Measurements from ENCODE around the gene UBE3D.

The UBE3D gene, protein sequence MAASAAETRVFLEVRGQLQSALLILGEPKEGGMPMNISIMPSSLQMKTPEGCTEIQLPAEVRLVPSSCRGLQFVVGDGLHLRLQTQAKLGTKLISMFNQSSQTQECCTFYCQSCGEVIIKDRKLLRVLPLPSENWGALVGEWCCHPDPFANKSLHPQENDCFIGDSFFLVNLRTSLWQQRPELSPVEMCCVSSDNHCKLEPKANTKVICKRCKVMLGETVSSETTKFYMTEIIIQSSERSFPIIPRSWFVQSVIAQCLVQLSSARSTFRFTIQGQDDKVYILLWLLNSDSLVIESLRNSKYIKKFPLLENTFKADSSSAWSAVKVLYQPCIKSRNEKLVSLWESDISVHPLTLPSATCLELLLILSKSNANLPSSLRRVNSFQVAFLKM

GRCh38 chr6:83065511-83066192 is at the start of gene UBE3D:
UBE3D (minus strand) TSS chr6:83065841; CDS start chr6:83065718, 123 bp downstream.
- DNase-seq: peak; percentile 90

DNA sequence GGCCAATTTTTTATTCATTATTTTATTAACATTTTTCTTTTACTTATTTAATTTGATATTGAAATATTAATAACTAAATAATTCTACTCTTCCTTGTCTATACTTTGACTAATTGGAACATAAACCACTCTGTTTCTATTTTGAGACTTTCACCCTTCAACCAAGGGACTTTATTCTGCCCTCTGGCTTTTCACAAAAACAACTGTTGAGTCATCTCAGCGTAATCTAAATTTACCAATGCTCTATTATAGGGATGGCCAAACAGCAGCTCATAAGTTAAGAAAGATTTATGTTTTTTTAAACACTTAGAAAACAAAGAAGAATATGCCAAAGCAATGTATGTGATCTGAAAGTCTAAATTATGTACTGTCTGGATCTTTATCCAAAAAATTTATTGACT is 48.5 kb upstream of the UBE3D start:
- no peak for DNase-seq

- DNase-seq: no peak
These were observed 47.6 kb upstream of the UBE3D start for GRCh38 chr6:83113258-83113657.

GRCh38 chr6:83108378-83108777 is 42.7 kb upstream of the UBE3D start:
- no peak for DNase-seq

DNA sequence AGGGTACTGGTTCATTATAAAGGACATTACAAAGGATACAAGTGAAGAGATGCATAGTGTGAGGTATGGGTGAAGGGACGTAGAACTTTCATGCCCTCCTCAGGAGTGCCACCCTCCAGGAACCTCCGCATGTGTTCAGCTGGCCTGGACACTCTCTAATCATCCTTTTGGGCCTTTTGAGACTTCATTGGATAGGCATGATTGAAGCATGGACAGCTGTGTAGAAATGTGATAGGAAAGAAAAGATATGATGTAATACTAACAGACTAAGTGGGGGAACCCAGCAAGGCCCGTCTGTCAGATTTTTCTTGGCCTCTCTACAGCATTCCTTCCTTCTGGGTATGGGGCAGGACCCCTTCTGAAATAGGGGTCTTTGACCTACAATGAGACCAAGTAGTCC is 32.9 kb upstream of the UBE3D start:
- no peak for DNase-seq

DNA sequence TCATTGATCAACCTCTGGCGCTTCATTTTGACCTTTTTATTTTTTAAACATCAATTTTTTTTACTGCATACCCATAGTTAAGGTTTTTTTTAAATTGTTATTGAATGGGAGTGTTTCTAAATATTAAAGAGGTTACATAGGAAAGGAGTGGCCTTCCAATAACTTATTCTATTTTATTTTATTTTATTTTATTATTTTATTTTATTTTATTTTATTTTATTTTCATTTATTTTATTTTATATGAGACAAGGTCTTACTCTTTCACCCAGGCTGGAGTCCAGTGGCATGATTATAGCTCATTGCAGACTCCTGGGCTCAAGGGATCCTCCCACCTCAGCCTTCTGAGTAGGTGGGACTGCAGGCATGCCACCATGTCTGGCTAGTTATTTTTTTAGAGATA is 32.0 kb upstream of the UBE3D start:
- DNase-seq: no peak

GRCh38 chr6:83097204-83097603 is 31.6 kb upstream of the UBE3D start:
- no peak for DNase-seq

DNA sequence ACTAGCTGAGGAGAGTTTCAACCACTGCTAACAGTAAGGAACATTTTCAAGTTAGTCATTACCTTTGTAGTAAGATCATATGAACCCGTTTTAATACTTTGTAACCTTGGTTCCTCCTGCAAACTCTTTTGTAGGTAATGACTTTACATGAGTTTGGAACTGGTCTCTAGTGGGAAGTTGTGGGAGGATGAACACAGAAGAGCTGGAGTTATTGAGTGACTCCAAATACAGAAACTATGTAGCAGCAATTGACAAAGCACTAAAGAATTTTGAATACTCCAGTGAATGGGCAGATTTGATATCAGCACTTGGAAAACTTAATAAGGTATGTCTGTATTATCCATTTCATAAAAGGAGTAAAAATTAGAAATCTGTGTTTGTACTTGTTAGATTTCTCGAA is 31.1 kb upstream of the UBE3D start:
- no peak for DNase-seq

- DNase-seq: no peak
These were observed 27.2 kb upstream of the UBE3D start for GRCh38 chr6:83092756-83093399.

DNA sequence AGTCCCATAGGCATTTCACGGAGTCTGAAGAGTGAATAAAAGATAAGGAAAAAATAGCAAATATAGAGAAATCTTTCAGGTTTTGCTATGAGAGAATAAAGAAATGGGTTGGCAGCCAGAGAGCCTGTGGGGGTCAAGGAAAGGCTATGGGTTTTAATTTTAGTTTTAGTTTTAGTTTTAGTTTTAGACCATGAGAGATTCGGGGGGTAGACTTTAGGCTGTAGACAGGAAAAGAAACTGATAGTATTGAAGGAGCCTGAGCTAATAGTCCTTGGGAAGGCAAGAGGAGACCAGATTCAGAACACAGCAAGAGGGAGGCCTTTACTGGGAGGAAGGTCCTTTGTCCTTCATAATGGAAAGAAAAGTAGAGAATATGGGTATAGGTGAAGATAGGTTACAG is 21.1 kb upstream of the UBE3D start:
- DNase-seq: no peak

- no peak for DNase-seq
These were observed 17.8 kb upstream of the UBE3D start for GRCh38 chr6:83083476-83083875.

- DNase-seq: no peak
These were observed 8.0 kb upstream of the UBE3D start for GRCh38 chr6:83073615-83074014.

GRCh38 chr6:83072726-83073125 is 7.1 kb upstream of the UBE3D start:
- no peak for DNase-seq

DNA sequence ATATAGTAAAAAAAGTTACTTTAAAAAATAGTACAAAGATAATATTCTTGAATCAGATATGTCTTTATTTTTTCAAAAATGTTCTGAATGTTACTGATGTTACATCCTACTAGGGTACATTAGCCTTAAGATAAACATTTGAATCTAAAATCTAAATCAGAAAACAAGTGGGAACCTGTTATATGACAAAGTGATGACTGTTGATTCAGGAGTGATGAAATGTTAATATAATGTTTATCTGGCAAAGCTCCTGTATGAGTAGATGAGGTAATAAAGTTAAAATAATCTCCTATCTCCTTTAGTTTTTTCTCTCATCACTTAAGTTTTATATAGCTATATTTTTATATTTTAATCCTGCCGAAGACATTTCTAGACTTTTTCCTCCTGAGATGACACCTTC is 6.1 kb upstream of the UBE3D start:
- no peak for DNase-seq

- no peak for DNase-seq
These were observed 5.4 kb upstream of the UBE3D start for GRCh38 chr6:83071023-83071422.

GRCh38 chr6:83069633-83070032 is 4.0 kb upstream of the UBE3D start:
- DNase-seq: no peak

DNA sequence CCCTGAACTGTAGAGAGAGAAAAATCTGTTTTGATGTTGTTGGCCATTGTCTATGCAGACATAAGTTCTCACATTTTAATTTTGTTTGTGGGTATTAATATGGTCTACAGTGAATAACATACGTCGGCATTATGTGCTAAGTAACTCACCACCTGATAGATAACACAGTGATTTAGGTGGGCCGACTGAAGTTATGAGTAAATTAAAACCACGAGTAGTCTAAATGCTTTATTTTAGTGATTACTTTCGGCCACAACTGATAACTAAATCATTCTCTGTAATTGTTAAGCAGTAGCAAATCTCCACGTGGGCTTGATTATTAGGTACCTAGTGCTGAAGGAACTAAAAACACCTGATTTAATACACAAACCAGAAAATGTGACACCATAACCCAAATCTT is 3.0 kb upstream of the UBE3D start:
- DNase-seq: no peak

GRCh38 chr6:83067448-83068439 is 2.1 kb upstream of the UBE3D start, which contains the start of gene DOP1A:
DOP1A (plus strand) TSS chr6:83067671; CDS start chr6:83096978, 29,307 bp downstream.
- DNase-seq: peak; percentile 98

GRCh38 chr6:83062225-83062624 is 3.4 kb downstream of the UBE3D start:
- DNase-seq: no peak

DNA sequence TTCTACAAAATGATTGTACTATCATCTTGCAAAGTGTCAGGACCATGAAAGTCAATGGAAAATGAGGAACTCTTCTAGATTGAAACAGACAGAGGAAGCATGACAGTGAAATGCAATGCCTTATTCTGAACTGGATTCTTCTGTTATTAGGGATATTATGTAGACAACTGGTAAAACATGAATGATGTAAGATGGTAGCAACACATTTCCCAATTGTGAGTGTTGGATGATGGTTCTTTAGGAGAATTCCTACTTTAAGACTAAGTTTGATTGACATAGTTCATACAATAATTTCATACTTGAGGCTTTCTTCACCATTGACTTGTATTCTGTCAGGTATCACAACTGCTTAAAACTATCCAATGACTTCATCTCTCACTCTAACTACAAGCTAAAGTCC is 4.5 kb downstream of the UBE3D start:
- no peak for DNase-seq

DNA sequence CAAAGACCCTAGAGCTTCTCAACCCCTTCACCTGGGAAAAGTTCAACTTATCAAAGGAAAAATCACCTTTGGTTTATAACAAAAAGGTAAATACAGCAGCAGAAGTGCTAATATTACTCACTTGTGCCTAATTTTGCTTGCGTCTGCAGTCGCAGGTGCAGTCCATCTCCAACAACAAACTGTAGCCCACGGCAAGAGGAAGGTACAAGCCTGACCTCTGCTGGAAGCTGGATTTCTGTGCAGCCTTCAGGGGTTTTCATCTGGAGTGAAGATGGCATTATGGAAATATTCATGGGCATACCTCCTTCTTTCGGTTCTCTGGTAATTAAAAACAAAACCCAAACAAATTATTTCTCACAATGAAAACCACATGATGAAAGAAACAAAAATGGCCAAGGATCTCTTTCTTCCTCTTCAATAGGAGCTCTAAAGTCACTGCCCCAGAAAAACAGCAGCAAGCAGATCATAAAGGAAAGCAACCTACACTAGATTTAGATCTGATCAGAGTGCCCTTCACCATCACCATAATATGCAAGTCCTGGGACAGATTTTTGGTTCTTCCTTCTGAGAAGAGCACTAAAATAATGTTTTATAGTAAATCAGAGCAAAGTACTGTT is 7.8 kb downstream of the UBE3D start:
- DNase-seq: no peak

- no peak for DNase-seq
These were observed 10.2 kb downstream of the UBE3D start for GRCh38 chr6:83055366-83055964.

All from stimulated activated naive CD4-positive, alpha-beta T cell treated with Interleukin-2 at 50 U/mL for 16 hours (primary cell).